ENCODE data around the gene PKP3.

- TF ChIP-seq CTCF (IDR thresholded peaks at IDR 0.05) = no peak
- no peak for TF ChIP-seq EP300 (IDR thresholded peaks at IDR 0.05)
- no peak for TF ChIP-seq POLR2A (IDR thresholded peaks at IDR 0.05)
- TF ChIP-seq POLR2AphosphoS5 (IDR thresholded peaks at IDR 0.05) = no peak
Observed at GRCh38 chr11:350723-351255, 43.2 kb upstream of the PKP3 start.

All from upper lobe of left lung (tissue), 4 donors.